Measurements from ENCODE around the gene PDE4D.

Gene PDE4D

GRCh38 chr5:59528202-59528862 is 365.2 kb downstream of the PDE4D start:
- no peak for TF ChIP-seq SUZ12 (IDR thresholded peaks at IDR 0.05; ENCODE audit: extremely low read depth, insufficient read depth, insufficient read length)
- TF ChIP-seq YY1 (IDR thresholded peaks at IDR 0.05; ENCODE audit: insufficient read depth, insufficient read length): no peak
- no peak for TF ChIP-seq ZNF274 (IDR thresholded peaks at IDR 0.05; ENCODE audit: low read depth, low read length)
- H3K4me3 ChIP-seq (ENCODE audit: insufficient read length, low read depth): no peak overlapping the region
- no peaks in the 10 kb centered on the region for H3K36me3 ChIP-seq (ENCODE audit: insufficient read depth, insufficient read length, low read length)
- H3K9ac ChIP-seq (ENCODE audit: insufficient read length, low read depth): no peak overlapping the region
- H3K9me3 ChIP-seq (ENCODE audit: insufficient read depth, low read length): peaks cover 11% of the 10 kb centered on the region; the same call in 1 of the 2 replicates
- no peaks in the 10 kb centered on the region for H3K27me3 ChIP-seq (ENCODE audit: insufficient read depth, insufficient read length)
- no peaks in the 10 kb centered on the region for H3K4me1 ChIP-seq (ENCODE audit: insufficient read depth, insufficient read length)
- DNase-seq (ENCODE audit: low read depth, low spot score): no peak

GRCh38 chr5:59525957-59526356 is 367.6 kb downstream of the PDE4D start:
- no peak for DNase-seq (ENCODE audit: low read depth, low spot score)
- no peak for TF ChIP-seq SUZ12 (IDR thresholded peaks at IDR 0.05; ENCODE audit: extremely low read depth, insufficient read depth, insufficient read length)
- TF ChIP-seq YY1 (IDR thresholded peaks at IDR 0.05; ENCODE audit: insufficient read depth, insufficient read length): no peak
- no peak for TF ChIP-seq ZNF274 (IDR thresholded peaks at IDR 0.05; ENCODE audit: low read depth, low read length)
- no peaks in the 10 kb centered on the region for H3K27me3 ChIP-seq (ENCODE audit: insufficient read depth, insufficient read length)
- no peaks in the 10 kb centered on the region for H3K36me3 ChIP-seq (ENCODE audit: insufficient read depth, insufficient read length, low read length)
- H3K4me1 ChIP-seq (ENCODE audit: insufficient read depth, insufficient read length): no peaks in the 10 kb centered on the region
- H3K4me3 ChIP-seq (ENCODE audit: insufficient read length, low read depth): no peak overlapping the region
- H3K9me3 ChIP-seq (ENCODE audit: insufficient read depth, low read length): peaks cover 15% of the 10 kb centered on the region; the same call in 1 of the 2 replicates
- H3K9ac ChIP-seq (ENCODE audit: insufficient read length, low read depth): no peak overlapping the region

- H3K4me3 ChIP-seq (ENCODE audit: insufficient read length, low read depth): no peak overlapping the region
- TF ChIP-seq YY1 (IDR thresholded peaks at IDR 0.05; ENCODE audit: insufficient read depth, insufficient read length) (no peak), ZNF274 (IDR thresholded peaks at IDR 0.05; ENCODE audit: low read depth, low read length) (no peak), SUZ12 (IDR thresholded peaks at IDR 0.05; ENCODE audit: extremely low read depth, insufficient read depth, insufficient read length) (no peak)
Measured at GRCh38 chr5:59525311-59525710, 368.2 kb downstream of the PDE4D start.

DNA sequence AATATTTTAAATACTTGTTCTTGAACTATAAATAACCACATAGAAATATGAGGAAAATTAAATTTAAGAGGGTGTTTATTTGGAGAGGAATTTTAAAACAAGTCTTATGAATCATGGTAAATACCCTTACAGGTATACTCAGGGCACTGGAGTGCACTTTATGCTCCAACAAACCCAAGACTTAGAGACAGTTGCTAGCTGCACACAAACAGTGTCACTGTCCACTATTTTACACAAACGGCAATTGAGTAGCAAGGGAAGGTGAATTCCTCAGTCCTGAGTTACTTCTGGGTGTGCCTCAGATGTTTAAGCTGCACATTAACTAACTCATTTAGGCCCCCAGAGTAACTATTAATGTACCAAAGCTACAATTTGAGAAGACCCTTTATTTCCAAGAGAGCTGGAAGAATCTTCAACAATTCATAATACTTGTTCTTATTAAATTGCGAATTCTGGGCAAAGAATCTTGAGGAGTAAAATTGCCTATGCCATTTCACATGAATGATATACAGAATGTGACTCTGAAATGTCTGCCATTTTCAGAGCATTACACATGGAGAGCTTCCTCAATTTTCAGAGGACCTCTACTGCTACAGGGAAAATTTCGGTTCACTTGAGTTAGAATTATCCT is 371.2 kb downstream of the PDE4D start:
- no peak for DNase-seq (ENCODE audit: low read depth, low spot score)
- Histone ChIP-seq H3K9ac (ENCODE audit: insufficient read length, low read depth) (no peak overlapping the region), H3K36me3 (ENCODE audit: insufficient read depth, insufficient read length, low read length) (no peaks in the 10 kb centered on the region), H3K9me3 (ENCODE audit: insufficient read depth, low read length) (peaks cover 15% of the 10 kb centered on the region; the same call in 1 of the 2 replicates), H3K4me3 (ENCODE audit: insufficient read length, low read depth) (no peak overlapping the region), H3K27me3 (ENCODE audit: insufficient read depth, insufficient read length) (no peaks in the 10 kb centered on the region), H3K4me1 (ENCODE audit: insufficient read depth, insufficient read length) (no peaks in the 10 kb centered on the region)
- TF ChIP-seq SUZ12 (IDR thresholded peaks at IDR 0.05; ENCODE audit: extremely low read depth, insufficient read depth, insufficient read length) (no peak), ZNF274 (IDR thresholded peaks at IDR 0.05; ENCODE audit: low read depth, low read length) (no peak), YY1 (IDR thresholded peaks at IDR 0.05; ENCODE audit: insufficient read depth, insufficient read length) (no peak)

More at GRCh38 chr5:59525311-59525710, 368.2 kb downstream of the PDE4D start:
- Histone ChIP-seq H3K27me3 (ENCODE audit: insufficient read depth, insufficient read length) (no peaks in the 10 kb centered on the region), H3K9me3 (ENCODE audit: insufficient read depth, low read length) (peaks cover 15% of the 10 kb centered on the region; the same call in 1 of the 2 replicates), H3K4me1 (ENCODE audit: insufficient read depth, insufficient read length) (no peaks in the 10 kb centered on the region), H3K36me3 (ENCODE audit: insufficient read depth, insufficient read length, low read length) (no peaks in the 10 kb centered on the region), H3K9ac (ENCODE audit: insufficient read length, low read depth) (no peak overlapping the region)
- DNase-seq (ENCODE audit: low read depth, low spot score): no peak

DNA sequence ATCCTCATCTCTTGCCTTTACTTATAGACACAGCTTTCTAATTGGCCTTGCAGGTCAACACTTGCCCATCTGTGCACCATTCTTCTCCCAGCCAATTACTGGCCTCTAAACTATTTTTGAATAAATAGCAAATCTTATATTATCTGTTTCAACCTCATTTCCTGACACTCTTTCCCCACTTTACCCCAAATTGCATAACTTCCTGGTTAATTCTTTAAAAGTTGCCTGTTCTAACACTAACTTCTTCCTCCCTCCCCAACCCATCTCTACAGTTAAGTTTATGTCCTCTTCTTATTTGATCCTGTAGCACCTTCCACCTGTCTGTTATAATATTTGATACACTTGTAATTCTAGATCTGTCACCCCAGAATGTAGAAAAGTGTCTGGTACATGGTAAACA is 372.1 kb downstream of the PDE4D start:
- Histone ChIP-seq H3K4me1 (ENCODE audit: insufficient read depth, insufficient read length) (no peaks in the 10 kb centered on the region), H3K27me3 (ENCODE audit: insufficient read depth, insufficient read length) (no peaks in the 10 kb centered on the region), H3K9ac (ENCODE audit: insufficient read length, low read depth) (no peak overlapping the region), H3K4me3 (ENCODE audit: insufficient read length, low read depth) (no peak overlapping the region), H3K36me3 (ENCODE audit: insufficient read depth, insufficient read length, low read length) (no peaks in the 10 kb centered on the region), H3K9me3 (ENCODE audit: insufficient read depth, low read length) (peaks cover 15% of the 10 kb centered on the region; the same call in 1 of the 2 replicates)
- DNase-seq (ENCODE audit: low read depth, low spot score): no peak
- TF ChIP-seq SUZ12 (IDR thresholded peaks at IDR 0.05; ENCODE audit: extremely low read depth, insufficient read depth, insufficient read length): no peak
- TF ChIP-seq ZNF274 (IDR thresholded peaks at IDR 0.05; ENCODE audit: low read depth, low read length): no peak
- no peak for TF ChIP-seq YY1 (IDR thresholded peaks at IDR 0.05; ENCODE audit: insufficient read depth, insufficient read length)

DNA sequence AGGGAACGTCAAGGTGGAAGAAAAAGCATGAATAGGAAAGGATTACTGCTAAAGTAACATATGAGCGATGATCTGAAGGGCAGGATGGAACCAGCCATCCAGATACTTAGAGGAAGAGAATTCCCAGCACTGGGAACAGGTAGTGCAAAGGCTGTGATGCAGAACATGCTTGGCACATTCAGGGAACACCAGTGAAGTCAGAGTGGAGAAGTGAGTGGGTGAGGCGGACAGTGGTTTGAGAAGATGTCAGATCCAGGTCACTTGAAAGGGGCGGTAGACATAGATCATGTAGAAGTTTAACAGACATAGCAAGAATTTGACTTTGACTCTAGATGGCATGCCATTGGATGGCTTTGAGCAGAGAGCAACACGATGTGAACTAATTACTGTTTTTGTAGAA is 374.2 kb downstream of the PDE4D start:
- no peak overlapping the region for H3K4me3 ChIP-seq (ENCODE audit: insufficient read length, low read depth)
- TF ChIP-seq ZNF274 (IDR thresholded peaks at IDR 0.05; ENCODE audit: low read depth, low read length) (no peak), YY1 (IDR thresholded peaks at IDR 0.05; ENCODE audit: insufficient read depth, insufficient read length) (no peak), SUZ12 (IDR thresholded peaks at IDR 0.05; ENCODE audit: extremely low read depth, insufficient read depth, insufficient read length) (no peak)
- no peaks in the 10 kb centered on the region for H3K36me3 ChIP-seq (ENCODE audit: insufficient read depth, insufficient read length, low read length)
- no peaks in the 10 kb centered on the region for H3K4me1 ChIP-seq (ENCODE audit: insufficient read depth, insufficient read length)
- no peak for DNase-seq (ENCODE audit: low read depth, low spot score)
- H3K27me3 ChIP-seq (ENCODE audit: insufficient read depth, insufficient read length): no peaks in the 10 kb centered on the region
- no peak overlapping the region for H3K9ac ChIP-seq (ENCODE audit: insufficient read length, low read depth)
- peaks cover 11% of the 10 kb centered on the region; the same call in 1 of the 2 replicates for H3K9me3 ChIP-seq (ENCODE audit: insufficient read depth, low read length)

- Histone ChIP-seq H3K4me3 (ENCODE audit: insufficient read length, low read depth) (no peak overlapping the region), H3K9me3 (ENCODE audit: insufficient read depth, low read length) (0 out of 2 replicates have a peak, but pooled peaks cover under 1% of the 10 kb centered on the region), H3K27me3 (ENCODE audit: insufficient read depth, insufficient read length) (no peaks in the 10 kb centered on the region), H3K36me3 (ENCODE audit: insufficient read depth, insufficient read length, low read length) (no peaks in the 10 kb centered on the region), H3K9ac (ENCODE audit: insufficient read length, low read depth) (no peak overlapping the region), H3K4me1 (ENCODE audit: insufficient read depth, insufficient read length) (no peaks in the 10 kb centered on the region)
- TF ChIP-seq SUZ12 (IDR thresholded peaks at IDR 0.05; ENCODE audit: extremely low read depth, insufficient read depth, insufficient read length): no peak
- TF ChIP-seq YY1 (IDR thresholded peaks at IDR 0.05; ENCODE audit: insufficient read depth, insufficient read length): no peak
- TF ChIP-seq ZNF274 (IDR thresholded peaks at IDR 0.05; ENCODE audit: low read depth, low read length): no peak
- DNase-seq (ENCODE audit: low read depth, low spot score): no peak
Measured at GRCh38 chr5:59517926-59518585, 375.5 kb downstream of the PDE4D start.

Data from NT2/D1 (cell line).